ENCODE measurements around the gene MRM2.
"Not testable (repeated sequence)": the region's sequence is repeated elsewhere in the genome, so short reads cannot be mapped to it uniquely, and the experiment has no call there.

MRM2 gene

DNA sequence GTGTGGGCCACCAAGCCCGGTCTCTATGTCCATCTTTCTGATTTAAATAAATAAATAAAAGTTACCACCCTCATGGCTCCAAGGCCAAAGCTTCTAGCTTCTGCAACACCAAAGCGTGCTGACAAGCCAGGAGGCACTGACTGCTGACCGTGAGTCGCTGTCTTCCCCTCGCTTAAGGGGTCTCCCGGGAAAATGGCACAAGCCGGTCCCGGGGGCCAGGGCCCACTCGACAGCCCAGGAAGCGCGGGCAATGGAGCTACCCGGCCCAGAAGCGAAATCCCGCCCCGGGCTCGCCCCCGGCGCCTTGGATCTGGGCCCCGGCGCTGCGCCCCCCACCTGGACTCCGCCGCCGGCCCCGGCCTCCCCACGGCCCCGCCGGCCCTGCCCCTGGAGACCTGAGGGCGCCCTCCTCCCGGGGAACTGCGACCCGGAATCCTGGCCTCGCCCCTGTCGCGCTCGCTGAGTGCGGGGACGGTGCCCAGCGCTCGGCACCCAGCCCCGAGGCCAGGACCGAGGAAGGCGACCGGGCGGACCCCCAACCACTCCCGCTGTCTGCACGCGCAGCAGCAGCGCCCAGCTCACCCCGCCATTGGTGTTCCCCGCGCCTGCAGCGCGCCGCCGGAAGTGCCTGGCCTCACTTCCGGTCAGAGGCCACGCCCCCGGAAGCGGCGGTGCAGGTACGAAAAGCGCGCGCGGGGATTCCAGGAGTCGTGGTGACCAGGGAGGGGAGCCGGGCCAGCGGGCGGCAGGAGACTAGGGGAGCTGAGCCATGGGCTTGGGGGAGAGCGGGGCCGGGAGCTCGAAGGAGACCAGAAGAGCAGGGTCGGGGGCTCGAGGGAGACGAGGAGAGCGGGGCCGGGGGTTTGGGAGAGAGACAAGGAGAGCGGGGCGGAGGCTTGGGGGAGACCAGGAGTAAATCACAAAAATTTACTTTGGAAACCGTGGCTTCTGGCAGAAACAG lies at the start of gene MRM2, which contains the start of gene NUDT1:
Gene MRM2, minus strand, starts transcription at position 626 of the 961 bp plus-strand sequence. Its CDS starts 36 bp downstream, at position 590.
Gene NUDT1, plus strand, starts transcription at position 647 of the 961 bp plus-strand sequence. CDS start 2,349 bp downstream, outside the sequence.
- peak; percentile 72 for DNase-seq

GRCh38 chr7:2290877-2291276 lies 48.9 kb upstream of the MRM2 start:
- DNase-seq: no peak

DNA sequence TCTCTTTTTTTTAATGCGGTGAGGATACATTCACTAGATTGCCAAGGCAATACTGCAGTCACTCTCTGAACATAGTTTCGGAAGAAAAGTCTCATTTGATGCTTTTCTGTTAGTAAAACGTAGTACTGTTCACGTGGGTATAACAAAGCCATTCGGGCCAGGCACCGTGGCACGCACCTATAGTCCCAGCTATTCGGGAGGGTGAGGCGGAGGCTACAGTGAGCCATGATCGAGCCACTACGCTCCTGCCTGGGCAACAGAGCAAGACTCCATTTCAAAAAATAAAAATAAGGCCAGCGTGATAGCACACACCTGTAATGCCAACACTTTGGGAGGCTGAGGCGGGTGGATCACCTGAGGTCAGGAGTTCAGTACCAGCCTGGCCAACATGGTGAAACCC lies 47.6 kb upstream of the MRM2 start:
- DNase-seq: no peak

GRCh38 chr7:2289111-2289586 lies 47.1 kb upstream of the MRM2 start:
- DNase-seq: no peak

GRCh38 chr7:2288503-2288902 lies 46.5 kb upstream of the MRM2 start:
- no peak for DNase-seq

DNA sequence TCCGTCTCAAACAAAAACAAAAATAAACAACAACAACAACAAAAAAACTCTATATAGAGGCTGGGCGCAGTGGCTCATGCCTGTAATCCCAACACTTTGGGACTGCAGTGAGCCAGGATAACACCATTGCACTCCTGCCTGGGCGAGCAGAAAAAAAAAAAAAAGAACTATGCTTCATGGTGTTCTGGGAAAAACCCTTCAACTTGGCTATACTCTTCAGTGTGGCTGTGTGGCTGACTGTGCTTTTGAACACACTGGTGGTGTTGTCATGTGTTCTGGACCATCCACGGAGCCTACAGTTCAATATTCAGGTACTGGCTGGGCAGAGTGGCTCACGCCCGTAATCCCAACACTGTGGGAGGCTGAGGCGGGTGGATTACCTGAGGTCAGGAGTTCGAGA lies 45.7 kb upstream of the MRM2 start:
- DNase-seq: no peak

DNA sequence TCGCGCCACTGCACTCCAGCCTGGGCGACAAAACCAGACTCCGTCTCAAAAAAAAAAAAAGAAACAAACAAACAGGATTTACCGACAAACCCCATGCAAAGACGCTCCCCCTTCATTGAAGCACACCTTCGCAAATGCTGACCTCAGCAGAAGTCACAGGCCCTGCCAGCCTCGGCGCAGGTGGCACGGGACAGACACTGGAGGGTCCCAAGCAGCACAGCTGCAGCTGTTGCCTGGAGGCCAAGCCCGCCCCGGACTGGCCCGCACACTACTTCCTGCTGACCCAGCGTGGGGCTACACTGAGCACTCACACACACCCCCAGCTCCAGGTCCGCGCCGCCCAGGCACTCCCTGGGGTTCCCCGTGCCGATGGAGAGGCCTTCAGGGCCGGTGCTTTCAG lies 41.1 kb upstream of the MRM2 start:
- no peak for DNase-seq

DNA sequence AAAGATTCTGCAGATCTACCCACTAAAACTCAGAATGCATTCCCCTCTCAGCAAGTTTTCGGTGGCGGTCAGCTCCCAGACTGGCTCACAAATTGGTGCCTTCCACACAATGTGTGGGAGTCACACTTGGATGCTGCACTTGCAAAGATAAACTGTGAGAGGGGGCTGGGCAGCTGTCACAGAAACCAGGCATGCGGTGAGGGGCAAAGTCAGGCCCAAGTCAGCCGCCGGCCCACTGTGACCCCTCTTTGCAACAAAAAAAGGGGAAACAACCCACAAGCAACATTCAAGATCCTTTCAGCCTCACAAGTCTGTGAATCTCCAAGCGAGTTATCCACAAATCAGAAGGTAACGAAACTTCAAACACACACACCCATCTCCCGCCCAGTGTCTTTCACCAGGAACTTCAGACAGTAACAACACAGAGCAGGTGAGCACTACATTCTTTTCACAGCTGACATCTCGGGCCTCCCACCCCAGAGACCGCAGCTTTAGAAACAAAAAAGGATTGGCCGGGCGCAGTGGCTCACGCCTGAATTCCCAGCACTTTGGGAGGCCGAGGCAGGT lies 40.3 kb upstream of the MRM2 start:
- DNase-seq: no peak

DNA sequence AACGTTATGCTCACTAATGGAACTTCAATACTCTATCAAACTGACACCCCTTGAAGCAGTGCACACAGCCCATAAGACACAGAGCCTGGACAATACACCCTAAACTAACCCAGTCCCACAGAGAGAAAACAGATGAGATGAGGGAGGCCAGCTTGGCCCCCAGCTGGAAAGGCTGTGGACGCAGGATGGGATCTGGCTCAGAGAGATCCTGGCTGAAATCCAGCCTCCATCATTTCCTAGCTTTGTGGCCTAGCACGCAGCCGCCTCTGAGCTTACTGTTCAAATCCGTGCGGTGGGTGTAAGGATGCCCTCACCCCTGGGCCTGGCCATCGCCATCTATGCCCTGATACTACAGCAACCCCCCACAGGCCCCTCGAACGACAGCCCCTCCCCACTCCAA lies 39.5 kb upstream of the MRM2 start:
- no peak for DNase-seq

DNA sequence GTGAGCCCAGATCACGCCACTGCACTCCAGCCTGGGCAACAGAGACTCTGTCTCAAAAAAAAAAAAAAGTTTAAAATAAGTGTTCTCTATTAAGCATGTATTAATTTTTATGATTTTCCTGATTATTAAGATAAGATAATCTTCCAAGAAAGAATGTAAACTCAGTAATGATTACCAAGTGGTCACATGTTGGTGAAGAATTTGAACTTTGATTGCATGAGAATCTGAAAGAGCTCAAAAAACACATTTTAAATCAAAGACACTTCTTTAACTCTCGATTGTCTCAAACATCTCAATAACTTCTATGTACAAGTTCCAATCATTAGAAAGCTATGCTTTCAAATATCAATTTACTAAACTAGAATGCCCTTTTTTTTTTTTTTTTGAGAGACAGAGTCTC lies 38.4 kb upstream of the MRM2 start:
- no peak for DNase-seq

DNA sequence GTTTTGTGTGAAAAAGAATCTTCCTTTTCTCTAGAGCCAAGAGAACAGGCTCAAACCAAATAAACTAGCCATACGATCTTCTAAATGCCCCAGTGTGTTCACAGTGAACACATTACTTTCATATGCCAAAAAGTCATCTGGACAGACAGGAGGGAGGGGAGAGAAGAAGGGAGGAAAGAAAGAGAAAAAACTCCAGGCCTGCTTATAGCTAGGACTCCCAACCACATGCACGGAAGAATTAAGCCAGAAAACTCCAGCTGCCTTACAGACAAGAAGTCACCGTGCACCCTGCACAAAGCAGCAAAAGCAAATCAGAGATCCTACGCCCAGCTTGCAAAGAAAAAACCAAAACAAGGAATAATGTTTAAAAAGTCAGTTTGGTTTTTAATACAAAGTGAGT lies 37.9 kb upstream of the MRM2 start:
- no peak for DNase-seq

GRCh38 chr7:2278026-2278425 lies 36.0 kb upstream of the MRM2 start:
- DNase-seq: no peak

DNA sequence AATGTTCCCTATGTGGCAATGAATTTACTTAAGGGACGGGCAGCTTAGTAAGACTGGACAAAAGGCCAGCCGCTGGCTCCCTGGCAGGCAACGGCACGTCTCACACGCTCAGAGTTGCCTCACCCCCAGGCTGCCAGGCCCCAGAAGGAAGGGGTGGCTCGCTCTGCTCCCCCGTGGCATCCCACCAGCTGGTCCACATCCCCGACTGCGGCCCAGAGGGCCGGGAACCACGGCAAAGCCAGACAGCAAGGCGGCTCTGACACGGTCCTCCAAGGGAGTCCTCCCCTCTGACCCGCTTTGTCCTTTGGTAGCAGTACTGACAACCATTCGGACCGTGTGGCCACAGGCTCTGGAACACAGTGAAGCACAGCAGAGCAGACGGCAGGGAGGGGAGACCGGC lies 34.1 kb upstream of the MRM2 start:
- DNase-seq: no peak

DNA sequence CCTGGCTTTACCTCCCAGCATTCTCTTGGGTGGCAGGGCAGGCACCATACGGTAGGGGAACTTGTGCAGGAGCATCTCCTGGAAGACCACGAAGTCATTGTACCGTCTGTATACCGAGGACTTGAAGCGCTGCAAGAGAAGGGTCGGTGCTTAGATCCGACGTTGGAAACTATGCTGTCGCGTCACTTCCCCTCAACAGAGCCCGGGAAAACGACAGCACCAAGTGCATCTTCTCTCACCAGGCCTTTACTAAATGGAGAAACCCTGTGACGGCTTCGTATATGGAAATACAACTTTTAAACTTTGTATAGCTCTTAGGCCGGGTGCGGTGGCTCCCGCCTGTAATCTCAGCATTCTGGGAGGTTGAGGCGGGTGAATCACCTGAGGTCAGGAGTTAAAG lies 33.1 kb upstream of the MRM2 start:
- no peak for DNase-seq

DNA sequence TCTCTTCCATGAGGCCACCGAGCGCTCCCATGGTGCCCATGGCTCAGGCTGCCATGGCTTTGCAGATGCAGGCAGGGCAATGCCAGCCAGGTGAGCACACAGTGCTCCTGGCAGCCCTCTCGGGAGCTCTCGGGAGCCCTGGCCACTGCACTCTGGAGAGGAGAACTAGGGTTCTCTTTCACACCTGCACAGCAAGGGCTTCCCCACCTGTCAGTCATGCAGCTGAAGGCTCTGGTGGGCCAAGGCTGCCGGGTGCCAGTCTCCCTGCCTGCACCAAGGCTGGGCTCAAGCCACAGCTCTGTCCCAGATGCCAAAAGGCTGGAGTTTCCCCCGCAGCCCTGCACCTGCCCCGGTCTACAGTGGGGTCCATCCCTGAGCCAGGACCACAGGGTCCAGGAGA lies 32.7 kb upstream of the MRM2 start:
- DNase-seq: no peak

DNA sequence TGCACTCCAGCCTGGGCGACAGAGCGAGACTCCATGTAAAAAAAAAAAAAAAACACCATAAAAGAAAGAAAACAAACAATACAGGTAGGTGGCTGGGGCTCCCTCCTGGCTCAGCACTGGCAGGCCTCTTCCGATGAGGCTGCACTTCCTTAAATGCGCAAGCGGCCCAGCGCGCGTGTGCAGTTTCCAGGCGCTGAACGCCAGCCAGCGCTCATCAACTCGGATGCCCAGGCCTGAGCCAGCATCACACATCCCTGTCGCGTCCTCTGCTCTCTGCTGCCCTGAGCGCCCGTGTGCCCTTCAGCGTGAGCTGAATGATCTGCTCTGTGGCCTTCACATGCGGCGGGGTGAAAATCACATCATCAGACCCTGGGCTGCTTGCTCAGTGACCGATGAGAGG lies 31.9 kb upstream of the MRM2 start:
- DNase-seq: no peak

DNA sequence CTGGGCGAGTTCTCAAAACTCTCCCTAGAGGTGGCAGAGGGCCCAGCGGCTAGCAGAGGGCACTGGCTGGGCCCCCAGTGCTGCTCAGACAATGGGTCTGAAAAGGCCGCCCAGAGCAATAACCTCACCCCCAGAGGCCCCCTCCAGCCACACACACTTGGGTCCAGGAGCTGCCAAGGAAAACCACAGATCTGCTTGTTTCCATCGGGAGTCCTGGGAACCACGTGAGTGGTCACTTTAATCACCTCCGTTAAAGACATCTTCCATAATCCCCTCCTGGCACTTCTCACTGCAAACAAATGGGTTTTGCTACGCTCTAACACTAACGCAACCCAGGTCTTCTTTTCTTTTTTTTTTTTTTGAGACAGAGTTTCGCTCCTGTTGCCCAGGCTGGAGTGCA lies 30.0 kb upstream of the MRM2 start:
- DNase-seq: no peak

GRCh38 chr7:2271273-2272026 lies 29.4 kb upstream of the MRM2 start:
- no peak for DNase-seq

DNA sequence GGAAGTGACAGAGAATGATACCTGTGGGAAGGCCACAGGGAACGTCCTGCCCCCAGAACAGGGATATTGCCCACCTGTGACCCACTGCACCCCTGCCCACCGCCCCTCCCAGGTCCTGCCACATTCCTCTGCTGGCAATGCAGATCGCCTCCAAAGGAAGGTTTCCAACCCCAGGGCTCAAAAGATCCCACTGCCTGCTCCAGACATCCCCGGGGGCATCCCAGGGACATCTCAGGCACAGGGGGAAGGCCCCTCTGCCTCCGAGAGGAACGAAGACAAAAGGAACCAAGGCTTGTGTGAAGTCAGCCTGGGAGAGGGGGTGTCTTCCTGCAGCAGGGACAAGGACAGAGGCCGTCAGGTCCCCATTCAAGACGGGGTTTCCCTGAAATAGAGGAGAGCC lies 28.5 kb upstream of the MRM2 start:
- DNase-seq: no peak

- DNase-seq: no peak
These were observed 28.0 kb upstream of the MRM2 start for GRCh38 chr7:2269991-2270460.

- DNase-seq: not testable (repeated sequence)
These were observed 27.3 kb upstream of the MRM2 start for GRCh38 chr7:2269089-2269990.

- no peak for DNase-seq
These were observed 24.9 kb upstream of the MRM2 start for GRCh38 chr7:2266911-2267310.
